ENCODE data around the gene MISP3.
A peak's percentile ranks its signal among the peaks of the same experiment; 100 is the strongest.
"Not testable (repeated sequence)": the region's sequence is repeated elsewhere in the genome, so short reads cannot be mapped to it uniquely, and the experiment has no call there.

MISP3 gene

DNA sequence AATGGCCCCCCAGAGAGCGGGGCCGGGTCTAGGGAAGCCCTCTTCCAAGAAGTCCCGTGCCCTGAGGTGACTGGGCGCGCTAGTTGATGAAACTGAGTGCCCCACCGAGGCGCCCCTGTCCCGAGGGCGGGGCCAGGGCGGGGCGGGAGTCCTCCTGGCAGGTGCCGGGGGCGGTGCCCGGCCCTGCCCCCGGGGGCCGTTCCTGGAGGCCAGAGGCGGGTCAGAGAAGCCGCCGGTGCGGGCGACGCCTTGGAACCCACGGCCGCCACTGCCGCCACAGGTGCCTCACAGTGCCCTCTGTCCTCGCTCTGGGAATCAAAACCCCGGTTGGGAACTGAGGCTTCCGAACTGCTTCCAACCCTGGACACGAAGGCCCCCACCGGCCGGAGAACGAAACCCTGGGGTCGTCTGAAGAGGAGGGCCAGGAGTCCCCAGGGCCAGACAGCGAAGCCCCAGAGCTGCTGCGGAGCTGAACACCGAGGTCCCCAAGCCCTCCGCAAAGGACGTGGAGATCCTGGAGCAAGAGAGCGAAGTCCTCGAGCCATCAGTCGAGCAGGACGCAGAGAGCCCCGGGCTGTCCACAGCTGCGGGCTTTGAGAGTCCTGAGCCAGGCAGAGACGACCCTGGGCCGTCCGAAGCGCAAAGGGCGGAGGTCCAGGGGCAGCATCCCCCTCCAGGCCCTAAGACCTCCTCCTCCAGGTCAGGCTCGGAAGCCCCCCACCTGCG is at the start of gene MISP3:
Gene MISP3, plus strand, starts transcription at position 252 of the 726 bp plus-strand sequence. CDS start 524 bp downstream, outside the sequence.
- peaks cover 4% of the 10 kb centered on the region; the same call in 1 of the 2 replicates for H3K4me1 ChIP-seq (ENCODE audit: control insufficient read depth, insufficient read depth, low read length)
- no peak within 1 kb of the TSS for H3K9ac ChIP-seq (ENCODE audit: low read depth, low read length)
- peaks cover 46% of the 10 kb centered on the region for H3K27me3 ChIP-seq (ENCODE audit: control insufficient read depth, insufficient read depth, low read length)

DNA sequence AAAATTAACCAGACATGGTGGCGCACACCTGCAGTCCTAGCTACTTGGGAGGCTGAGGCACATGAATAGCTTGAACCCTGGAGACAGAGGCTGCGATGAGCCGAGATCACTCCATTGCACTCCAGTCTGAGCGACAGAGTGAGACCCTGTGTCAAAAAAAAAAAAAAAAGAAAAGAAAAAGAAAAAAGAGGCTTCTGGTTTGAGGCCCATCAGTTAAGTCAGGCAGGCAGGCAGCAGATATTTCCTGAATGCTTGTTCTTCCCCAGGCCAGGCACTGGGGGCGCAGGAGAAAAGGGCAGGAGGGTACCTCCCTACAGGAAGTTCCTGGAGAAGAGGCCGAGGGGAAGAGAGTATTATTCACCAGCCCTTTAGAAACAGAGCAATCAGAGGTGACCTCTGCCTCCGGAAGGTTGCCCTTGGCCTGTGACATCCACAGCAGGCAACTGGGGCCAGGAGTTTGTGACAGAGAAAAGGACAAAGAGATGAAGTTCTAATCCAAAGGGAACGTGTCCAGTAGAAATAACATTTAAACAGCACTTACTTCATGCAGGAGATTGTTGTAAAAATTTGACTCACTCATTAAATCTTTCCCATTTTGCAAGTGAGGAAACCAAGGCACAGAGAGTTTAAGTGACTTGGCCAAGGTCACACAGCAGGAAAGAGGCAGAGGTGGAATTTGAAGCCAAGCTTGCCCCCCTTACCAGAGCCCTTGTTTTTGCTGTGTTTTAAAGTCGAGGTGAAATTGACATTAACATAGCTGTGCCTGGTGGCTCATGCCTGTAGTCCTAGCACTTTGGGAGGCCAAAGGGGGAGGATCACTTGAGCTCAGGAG is 49.0 kb upstream of the MISP3 start:
- no peaks in the 10 kb centered on the region for H3K9me3 ChIP-seq (ENCODE audit: control insufficient read depth, insufficient read depth, low read length)
- H3K4me1 ChIP-seq (ENCODE audit: control insufficient read depth, insufficient read depth, low read length), result peaks cover 3% of the 10 kb centered on the region; the same call in 1 of the 2 replicates
- H3K27ac ChIP-seq (ENCODE audit: low read depth, low read length), result peak overlapping the region; percentile 74
- no peaks in the 10 kb centered on the region for H3K27me3 ChIP-seq (ENCODE audit: control insufficient read depth, insufficient read depth, low read length)
- no peaks in the 10 kb centered on the region for H3K36me3 ChIP-seq (ENCODE audit: control insufficient read depth, insufficient read depth, low read length)
- no peak overlapping the region for H3K4me3 ChIP-seq (ENCODE audit: low read depth, low read length)
- H3K9ac ChIP-seq (ENCODE audit: low read depth, low read length), result no peak overlapping the region

More for the DNA sequence above, at the start of gene MISP3:
- Histone ChIP-seq H3K36me3 (ENCODE audit: control insufficient read depth, insufficient read depth, low read length) (no peaks in the 10 kb centered on the region), H3K4me3 (ENCODE audit: low read depth, low read length) (peak within 1 kb of the TSS; percentile 62), H3K27ac (ENCODE audit: low read depth, low read length) (no peak within 1 kb of the TSS), H3K9me3 (ENCODE audit: control insufficient read depth, insufficient read depth, low read length) (no peaks in the 10 kb centered on the region)

DNA sequence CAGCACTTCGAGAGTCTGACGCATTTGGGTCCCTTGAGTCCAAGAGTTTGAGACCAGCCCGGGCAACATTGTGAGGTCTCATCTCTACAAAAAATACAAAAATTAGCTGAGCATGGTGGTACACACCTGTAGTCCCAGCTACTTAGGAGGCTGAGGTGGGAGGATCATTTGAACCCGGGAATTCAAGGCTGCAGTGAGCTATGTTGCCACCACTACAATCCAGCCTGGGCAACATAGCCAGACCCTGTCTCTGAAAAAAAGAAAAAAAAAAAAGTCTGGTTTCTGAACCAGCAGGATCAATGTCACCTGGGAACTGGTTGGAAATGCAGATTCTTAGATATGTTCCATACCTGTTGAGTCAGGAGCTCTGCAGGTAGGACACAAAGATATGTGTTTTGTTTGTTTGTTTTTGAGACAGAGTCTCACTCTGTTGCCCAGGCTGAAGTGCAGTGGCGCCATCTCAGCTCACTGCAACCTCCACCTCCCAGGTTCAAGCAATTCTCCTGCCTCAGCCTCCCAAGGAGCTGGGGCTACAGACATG is 45.9 kb upstream of the MISP3 start:
- not testable (repeated sequence) for H3K9ac ChIP-seq (ENCODE audit: low read depth, low read length); H3K4me3 ChIP-seq (ENCODE audit: low read depth, low read length); H3K27me3 ChIP-seq (ENCODE audit: control insufficient read depth, insufficient read depth, low read length); H3K4me1 ChIP-seq (ENCODE audit: control insufficient read depth, insufficient read depth, low read length); H3K27ac ChIP-seq (ENCODE audit: low read depth, low read length); H3K36me3 ChIP-seq (ENCODE audit: control insufficient read depth, insufficient read depth, low read length); H3K9me3 ChIP-seq (ENCODE audit: control insufficient read depth, insufficient read depth, low read length)

DNA sequence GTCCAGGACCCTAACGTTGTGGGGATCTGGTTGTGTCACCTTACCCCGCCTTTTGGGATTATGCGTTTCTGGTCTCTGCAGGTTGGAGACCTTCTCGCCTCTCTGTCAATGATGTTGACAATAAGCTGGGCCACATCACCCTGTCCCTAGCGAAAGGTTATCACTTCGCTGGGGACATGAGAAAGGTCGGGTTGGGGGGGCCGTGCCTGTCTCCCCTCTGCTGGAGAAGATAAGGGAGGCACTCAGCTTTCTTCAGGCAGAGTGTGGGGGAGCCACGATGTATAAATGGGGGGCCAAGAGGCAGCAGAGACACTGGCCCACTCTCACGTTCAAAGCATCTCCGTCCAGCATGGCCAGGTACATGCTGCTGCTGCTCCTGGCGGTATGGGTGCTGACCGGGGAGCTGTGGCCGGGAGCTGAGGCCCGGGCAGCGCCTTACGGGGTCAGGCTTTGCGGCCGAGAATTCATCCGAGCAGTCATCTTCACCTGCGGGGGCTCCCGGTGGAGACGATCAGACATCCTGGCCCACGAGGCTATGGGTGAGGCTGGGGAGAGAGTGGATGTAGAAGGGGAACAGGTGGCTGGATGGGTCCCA is 44.6 kb upstream of the MISP3 start, which contains the start of gene RLN3:
Gene RLN3, plus strand, starts transcription at position 293 of the 595 bp plus-strand sequence. Its CDS starts 57 bp downstream, at position 350.
- peaks cover 3% of the 10 kb centered on the region; the same call in 1 of the 2 replicates for H3K4me1 ChIP-seq (ENCODE audit: control insufficient read depth, insufficient read depth, low read length)
- H3K9me3 ChIP-seq (ENCODE audit: control insufficient read depth, insufficient read depth, low read length), result no peaks in the 10 kb centered on the region
- peaks cover 7% of the 10 kb centered on the region; the same call in 1 of the 2 replicates for H3K27me3 ChIP-seq (ENCODE audit: control insufficient read depth, insufficient read depth, low read length)
- no peak within 1 kb of the TSS for H3K4me3 ChIP-seq (ENCODE audit: low read depth, low read length)
- H3K27ac ChIP-seq (ENCODE audit: low read depth, low read length), result no peak within 1 kb of the TSS
- no peaks in the 10 kb centered on the region for H3K36me3 ChIP-seq (ENCODE audit: control insufficient read depth, insufficient read depth, low read length)
- no peak within 1 kb of the TSS for H3K9ac ChIP-seq (ENCODE audit: low read depth, low read length)

DNA sequence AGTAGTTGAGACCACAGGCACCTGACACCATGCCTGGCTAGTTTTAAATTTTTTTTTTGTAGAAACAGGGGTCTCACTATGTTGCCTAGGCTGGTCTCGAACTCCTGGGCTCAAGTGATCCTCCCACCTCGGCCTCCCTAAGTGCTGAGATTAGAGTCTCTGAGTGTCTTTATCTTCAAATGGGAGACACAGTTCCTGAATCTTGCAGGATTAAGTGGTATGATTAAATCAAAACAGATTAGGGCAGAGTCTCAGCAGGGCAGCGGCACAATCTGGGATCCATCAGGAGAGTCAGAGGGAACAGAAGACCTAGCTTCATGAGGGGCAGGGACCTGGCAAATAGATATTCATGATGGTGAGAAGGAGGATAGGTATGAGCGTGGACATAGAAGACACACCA is 43.7 kb upstream of the MISP3 start:
- H3K4me3 ChIP-seq (ENCODE audit: low read depth, low read length), result no peak overlapping the region
- H3K9me3 ChIP-seq (ENCODE audit: control insufficient read depth, insufficient read depth, low read length), result no peaks in the 10 kb centered on the region
- no peaks in the 10 kb centered on the region for H3K36me3 ChIP-seq (ENCODE audit: control insufficient read depth, insufficient read depth, low read length)
- no peak overlapping the region for H3K27ac ChIP-seq (ENCODE audit: low read depth, low read length)
- H3K4me1 ChIP-seq (ENCODE audit: control insufficient read depth, insufficient read depth, low read length), result no peaks in the 10 kb centered on the region
- no peak overlapping the region for H3K9ac ChIP-seq (ENCODE audit: low read depth, low read length)
- H3K27me3 ChIP-seq (ENCODE audit: control insufficient read depth, insufficient read depth, low read length), result peaks cover 7% of the 10 kb centered on the region; the same call in 1 of the 2 replicates

DNA sequence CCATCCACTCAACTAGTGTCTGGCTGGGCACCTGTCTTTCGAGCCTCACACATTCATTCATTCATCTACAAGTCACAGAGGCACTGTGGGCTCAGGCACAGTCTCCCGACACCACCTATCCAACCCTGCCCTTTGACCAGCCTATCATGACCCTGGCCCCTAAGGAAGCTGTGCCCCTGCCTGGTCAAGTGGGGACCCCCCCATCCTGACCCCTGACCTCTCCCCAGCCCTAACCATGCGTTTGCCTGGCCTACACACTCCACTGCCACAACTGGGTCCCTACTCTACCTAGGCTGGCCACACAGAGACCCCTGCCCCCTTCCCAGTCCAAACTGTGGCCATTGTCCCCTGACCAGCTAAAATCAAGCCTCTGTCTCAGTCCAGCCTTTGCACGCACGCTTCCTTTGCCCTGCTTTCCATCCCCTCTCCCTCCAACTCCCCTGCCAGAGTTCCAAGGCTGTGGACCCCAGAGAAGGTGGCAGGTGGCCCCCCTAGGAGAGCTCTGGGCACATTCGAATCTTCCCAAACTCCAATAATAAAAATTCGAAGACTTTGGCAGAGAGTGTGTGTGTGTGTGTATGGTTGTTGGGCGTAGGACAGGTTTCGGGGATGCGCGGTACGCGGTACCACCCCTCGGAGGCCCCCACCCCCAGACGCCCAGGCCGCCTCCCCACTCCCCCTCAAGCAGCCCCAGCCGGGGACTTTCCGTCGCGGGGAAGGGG is 41.4 kb upstream of the MISP3 start:
- H3K27ac ChIP-seq (ENCODE audit: low read depth, low read length), result no peak overlapping the region
- no peaks in the 10 kb centered on the region for H3K9me3 ChIP-seq (ENCODE audit: control insufficient read depth, insufficient read depth, low read length)
- H3K27me3 ChIP-seq (ENCODE audit: control insufficient read depth, insufficient read depth, low read length), result peaks cover 7% of the 10 kb centered on the region; the same call in 1 of the 2 replicates
- H3K4me3 ChIP-seq (ENCODE audit: low read depth, low read length), result peak overlapping the region; percentile 82
- no peaks in the 10 kb centered on the region for H3K36me3 ChIP-seq (ENCODE audit: control insufficient read depth, insufficient read depth, low read length)
- H3K4me1 ChIP-seq (ENCODE audit: control insufficient read depth, insufficient read depth, low read length), result no peaks in the 10 kb centered on the region
- H3K9ac ChIP-seq (ENCODE audit: low read depth, low read length), result no peak overlapping the region

DNA sequence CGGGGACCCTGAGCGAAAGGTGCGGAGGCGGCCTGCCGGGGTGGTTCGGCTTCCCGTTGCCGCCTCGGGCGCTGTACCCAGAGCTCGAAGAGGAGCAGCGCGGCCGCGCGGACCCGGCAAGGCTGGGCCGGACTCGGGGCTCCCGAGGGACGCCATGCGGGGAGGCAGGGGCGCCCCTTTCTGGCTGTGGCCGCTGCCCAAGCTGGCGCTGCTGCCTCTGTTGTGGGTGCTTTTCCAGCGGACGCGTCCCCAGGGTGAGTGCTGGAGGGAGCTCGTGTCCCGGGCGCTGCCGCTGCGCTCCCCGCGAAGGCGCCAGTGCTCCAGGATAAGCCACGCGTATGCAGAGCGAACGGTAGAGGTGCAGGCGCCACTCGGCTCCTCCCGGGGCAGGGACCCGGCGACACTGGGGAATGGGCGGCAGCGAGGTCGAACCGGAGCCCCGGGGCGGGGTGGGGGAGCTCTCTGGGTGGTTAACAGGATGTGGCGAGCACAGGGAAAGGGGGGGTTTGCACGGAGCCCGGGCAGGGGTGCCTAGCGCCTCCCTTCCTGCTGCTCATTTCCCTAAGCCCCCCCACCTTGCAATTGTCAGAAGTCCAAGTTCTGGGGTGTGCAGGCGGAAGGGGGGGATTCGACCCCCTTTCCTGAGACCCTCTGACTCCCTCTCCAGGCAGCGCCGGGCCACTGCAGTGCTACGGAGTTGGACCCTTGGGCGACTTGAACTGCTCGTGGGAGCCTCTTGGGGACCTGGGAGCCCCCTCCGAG is 40.7 kb upstream of the MISP3 start, which contains the start of gene IL27RA:
Gene IL27RA, plus strand, starts transcription at position 44 of the 762 bp plus-strand sequence. Its CDS starts 111 bp downstream, at position 155.
- H3K9ac ChIP-seq (ENCODE audit: low read depth, low read length), result peak within 1 kb of the TSS; percentile 64
- H3K27me3 ChIP-seq (ENCODE audit: control insufficient read depth, insufficient read depth, low read length), result peaks cover 7% of the 10 kb centered on the region; the same call in 1 of the 2 replicates
- H3K9me3 ChIP-seq (ENCODE audit: control insufficient read depth, insufficient read depth, low read length), result no peaks in the 10 kb centered on the region
- H3K27ac ChIP-seq (ENCODE audit: low read depth, low read length), result no peak within 1 kb of the TSS
- no peaks in the 10 kb centered on the region for H3K4me1 ChIP-seq (ENCODE audit: control insufficient read depth, insufficient read depth, low read length)
- no peaks in the 10 kb centered on the region for H3K36me3 ChIP-seq (ENCODE audit: control insufficient read depth, insufficient read depth, low read length)
- peak within 1 kb of the TSS; percentile 82 for H3K4me3 ChIP-seq (ENCODE audit: low read depth, low read length)

DNA sequence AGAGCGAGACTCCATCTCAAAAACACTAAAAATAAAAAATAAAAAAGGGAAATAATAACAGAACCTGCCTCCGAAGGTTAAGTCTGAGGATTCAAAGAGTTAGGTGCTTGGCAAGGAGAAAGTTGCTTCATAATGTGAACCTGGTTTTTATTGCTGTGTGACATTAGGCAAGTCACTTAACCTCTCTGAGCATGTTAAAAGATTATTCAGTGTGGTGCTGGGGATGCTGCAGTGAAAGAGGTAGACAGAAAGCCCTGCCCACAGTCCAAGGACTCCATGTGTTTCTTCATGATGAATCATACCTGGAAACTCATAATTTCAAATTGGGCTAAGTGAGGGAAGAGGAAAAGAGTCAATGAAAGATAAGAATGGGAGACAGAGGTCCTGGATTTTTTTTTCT is 38.6 kb upstream of the MISP3 start:
- Histone ChIP-seq H3K4me3 (ENCODE audit: low read depth, low read length) (no peak overlapping the region), H3K4me1 (ENCODE audit: control insufficient read depth, insufficient read depth, low read length) (no peaks in the 10 kb centered on the region), H3K27ac (ENCODE audit: low read depth, low read length) (no peak overlapping the region), H3K9ac (ENCODE audit: low read depth, low read length) (no peak overlapping the region), H3K36me3 (ENCODE audit: control insufficient read depth, insufficient read depth, low read length) (no peaks in the 10 kb centered on the region), H3K9me3 (ENCODE audit: control insufficient read depth, insufficient read depth, low read length) (no peaks in the 10 kb centered on the region), H3K27me3 (ENCODE audit: control insufficient read depth, insufficient read depth, low read length) (peaks cover 7% of the 10 kb centered on the region; the same call in 1 of the 2 replicates)

DNA sequence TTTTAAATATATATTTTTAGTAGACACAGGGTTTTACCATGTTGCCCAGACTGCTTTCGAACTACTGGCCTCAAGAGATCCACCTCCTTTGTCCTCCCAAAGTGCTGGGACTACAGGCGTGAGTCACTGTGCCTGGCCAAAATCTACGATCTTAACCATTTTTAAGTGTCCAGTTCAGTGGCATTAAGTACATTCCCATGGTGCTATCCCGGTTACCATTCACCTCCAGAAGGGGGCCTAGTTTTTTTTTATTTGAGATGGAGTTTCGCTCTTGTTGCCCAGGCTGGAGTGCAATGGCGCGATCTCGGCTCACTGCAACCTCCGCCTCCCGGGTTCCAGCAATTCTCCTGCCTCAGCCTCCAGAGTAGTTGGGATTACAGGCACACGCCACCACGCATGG is 37.4 kb upstream of the MISP3 start:
- H3K4me3 ChIP-seq (ENCODE audit: low read depth, low read length); H3K36me3 ChIP-seq (ENCODE audit: control insufficient read depth, insufficient read depth, low read length); H3K27ac ChIP-seq (ENCODE audit: low read depth, low read length); H3K9ac ChIP-seq (ENCODE audit: low read depth, low read length); H3K4me1 ChIP-seq (ENCODE audit: control insufficient read depth, insufficient read depth, low read length); H3K27me3 ChIP-seq (ENCODE audit: control insufficient read depth, insufficient read depth, low read length); H3K9me3 ChIP-seq (ENCODE audit: control insufficient read depth, insufficient read depth, low read length): not testable (repeated sequence)

All from HUES48 (cell line).